SU-DHL-6 (cell line): Measurements from ENCODE around the gene DPP3.

ENCODE experiments used
- EZH2phosphoT487 ChIP-seq: fragments of 200-600 bp; sonication (generic), shearing (Covaris generic); conservative IDR thresholded peaks from 2 replicates; pipeline ENCODE4 v1.6.1; 2018; ENCODE audit warnings: mild to moderate bottlenecking, antibody characterized with exemption, low read length, moderate library complexity, mixed read lengths
- TF ChIP-seq, protein P1 (sequence below): fragments of 200-600 bp; sonication (generic); IDR thresholded peaks from one replicate; pipeline ENCODE4 v1.5.1; 2017; ENCODE audit warnings: antibody characterized with exemption, mild to moderate bottlenecking, low read length, moderate library complexity; ENCODE audit not compliant: insufficient read depth, poor library complexity, severe bottlenecking

DNA sequence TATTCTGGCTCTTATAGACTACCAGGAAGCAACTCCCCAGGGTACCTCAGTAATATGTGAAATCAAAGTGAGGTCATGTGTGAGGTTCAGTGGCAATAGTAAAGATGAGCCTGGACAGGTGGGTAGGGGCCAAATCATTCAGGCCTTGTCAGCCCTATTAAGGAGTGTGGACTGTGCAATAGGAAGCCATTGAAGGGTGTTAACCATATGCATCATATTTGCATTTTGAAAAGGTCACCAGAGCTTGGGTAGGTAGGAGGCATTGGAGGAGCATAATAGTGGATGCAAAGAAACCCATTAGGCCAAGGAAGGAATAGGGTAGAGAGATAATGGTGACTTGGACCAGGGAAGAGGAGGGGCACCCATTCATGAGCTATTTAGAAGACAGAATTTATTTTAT lies 33.2 kb upstream of the DPP3 start:
- TF ChIP-seq, protein P1, sequence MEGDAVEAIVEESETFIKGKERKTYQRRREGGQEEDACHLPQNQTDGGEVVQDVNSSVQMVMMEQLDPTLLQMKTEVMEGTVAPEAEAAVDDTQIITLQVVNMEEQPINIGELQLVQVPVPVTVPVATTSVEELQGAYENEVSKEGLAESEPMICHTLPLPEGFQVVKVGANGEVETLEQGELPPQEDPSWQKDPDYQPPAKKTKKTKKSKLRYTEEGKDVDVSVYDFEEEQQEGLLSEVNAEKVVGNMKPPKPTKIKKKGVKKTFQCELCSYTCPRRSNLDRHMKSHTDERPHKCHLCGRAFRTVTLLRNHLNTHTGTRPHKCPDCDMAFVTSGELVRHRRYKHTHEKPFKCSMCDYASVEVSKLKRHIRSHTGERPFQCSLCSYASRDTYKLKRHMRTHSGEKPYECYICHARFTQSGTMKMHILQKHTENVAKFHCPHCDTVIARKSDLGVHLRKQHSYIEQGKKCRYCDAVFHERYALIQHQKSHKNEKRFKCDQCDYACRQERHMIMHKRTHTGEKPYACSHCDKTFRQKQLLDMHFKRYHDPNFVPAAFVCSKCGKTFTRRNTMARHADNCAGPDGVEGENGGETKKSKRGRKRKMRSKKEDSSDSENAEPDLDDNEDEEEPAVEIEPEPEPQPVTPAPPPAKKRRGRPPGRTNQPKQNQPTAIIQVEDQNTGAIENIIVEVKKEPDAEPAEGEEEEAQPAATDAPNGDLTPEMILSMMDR = no peak
- TF ChIP-seq EZH2phosphoT487 = no peak
